Sigmoid colon (tissue), 7 donors: ENCODE results near the gene LTK. TPM values are rescaled to one million over a fixed set of nuclear protein-coding genes. Genes with fewer than 3 reads are reported as not detected.
A peak's percentile ranks its signal among the peaks of the same experiment; 100 is the strongest.

Experiments used
- DNase-seq: peaks from one replicate; pipeline ENCODE4 v3.0.0-alpha.2; 2019
- H3K27ac ChIP-seq, 4 donors: fragments of 200-600 bp; sonication (generic); one replicate each; pipeline ENCODE4 v1.5.1; 2016 to 2019; ENCODE audit warnings: mild to moderate bottlenecking in 1 of 4
- H3K27me3 ChIP-seq, 3 donors: fragments of 200-600 bp; sonication (generic); one replicate each; pipeline ENCODE4 v1.5.1; 2019; ENCODE audit warnings: mild to moderate bottlenecking in 1 of 3
- H3K36me3 ChIP-seq, 4 donors: fragments of 200-600 bp; sonication (generic); one replicate each; pipeline ENCODE4 v1.5.1; 2016 to 2019
- H3K4me1 ChIP-seq, 4 donors: fragments of 200-600 bp; sonication (generic); one replicate each; pipeline ENCODE4 v1.5.1; 2017 to 2019
- H3K4me3 ChIP-seq, 4 donors: fragments of 200-600 bp; sonication (generic); one replicate each; pipeline ENCODE4 v1.5.1; 2017 to 2019; ENCODE audit warnings: mild to moderate bottlenecking in 2 of 4, moderate library complexity in 1 of 4
- H3K9me3 ChIP-seq, 4 donors: fragments of 200-600 bp in 3 of 4; sonication (generic) in 3 of 4; one replicate each; pipeline versions ENCODE4 v1.5.1 to v1.6.1; 2013 to 2019
- EP300 ChIP-seq, 4 donors: sonication (generic); formaldehyde crosslinking; IDR thresholded peaks; one replicate each; pipeline ENCODE4 v1.6.1; 2017; ENCODE audit warnings: antibody characterized with exemption in 4 of 4
- POLR2A ChIP-seq, 2 donors: fragments of 450-650 bp; IDR thresholded peaks; one replicate each; pipeline ENCODE4 v1.6.1; 2016; ENCODE audit warnings: antibody characterized with exemption in 2 of 2, mild to moderate bottlenecking in 2 of 2, moderate library complexity in 2 of 2
- POLR2AphosphoS5 ChIP-seq, 4 donors: sonication (generic); formaldehyde crosslinking; IDR thresholded peaks; one replicate each; pipeline ENCODE4 v1.6.1; 2017; ENCODE audit warnings: antibody characterized with exemption in 4 of 4
- WGBS, 2 donors: extraction: QIAGEN DNeasy Blood & Tissue Kit; methylation state at CpG; one replicate each; pipeline ENCODE4 v1.1.7; 2013; 5-methylcytosine and 5-hydroxymethylcytosine counted together
- intact Hi-C: fragments of 100-400 bp; cut with DNase I; formaldehyde crosslinking; loops from one replicate; pipeline ENCODE4 v1.15.1; 2023
- polyA plus RNA-seq, 3 donors: library from polyadenylated mRNA; stranded (reverse); fragments of 200-250 nt; gene quantifications; one replicate each; pipeline ENCODE4 v1.2.3, GENCODE V29; 2013
- total RNA-seq, 4 donors: library from RNA; depleted of rRNA; stranded (reverse); fragments of >200 nt; gene quantifications; one replicate each; pipeline ENCODE4 v1.1.0, GENCODE V29; 2016
- TF ChIP-seq, protein P1 (sequence below), 4 experiments: fragments of 450-650 bp in 3 of 4; fragments of 200-600 bp in 1 of 4; IDR thresholded peaks; one replicate each; pipeline ENCODE4 v1.5.1; 2016 to 2019; ENCODE audit warnings: antibody characterized with exemption in 4 of 4, mild to moderate bottlenecking in 3 of 4, moderate library complexity in 2 of 4
- donor health status: healthy with polysubstance abuse.
- donor health status: Bipolar disorder and iron deficiency.
- donor health status: healthy.

LTK gene
- total and polyA plus RNA-seq, 7 donors = 1.6 to 4.8 (median 3.3) TPM; not detected in 1

DNA sequence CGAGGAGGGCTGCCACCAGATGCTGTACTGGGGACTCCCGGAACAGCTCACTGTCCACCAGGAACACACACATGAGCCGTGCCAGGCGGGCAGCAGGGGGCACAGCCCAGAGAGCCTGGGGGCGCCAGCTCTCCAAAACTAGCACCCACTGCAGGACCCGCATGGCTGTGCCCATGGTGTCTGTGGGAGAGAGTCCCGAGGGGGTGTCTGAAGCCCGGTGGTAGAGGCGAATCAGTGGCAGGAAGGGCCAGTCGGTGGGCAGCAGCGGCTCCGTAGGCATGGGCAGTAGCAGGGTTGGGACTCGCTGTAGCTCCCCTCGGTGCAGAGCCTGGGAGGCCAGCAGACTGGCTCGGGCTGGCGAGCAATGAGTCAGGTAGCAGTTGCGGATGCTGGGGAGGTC, 7.0 kb upstream of the LTK start:
- 95 to 97% methylated on average over 17 of the region's 17 CpGs for WGBS, 2 donors
- no peak overlapping the region for H3K27ac ChIP-seq
- no peak for TF ChIP-seq POLR2A (IDR thresholded peaks at IDR 0.05)
- TF ChIP-seq, protein P1, sequence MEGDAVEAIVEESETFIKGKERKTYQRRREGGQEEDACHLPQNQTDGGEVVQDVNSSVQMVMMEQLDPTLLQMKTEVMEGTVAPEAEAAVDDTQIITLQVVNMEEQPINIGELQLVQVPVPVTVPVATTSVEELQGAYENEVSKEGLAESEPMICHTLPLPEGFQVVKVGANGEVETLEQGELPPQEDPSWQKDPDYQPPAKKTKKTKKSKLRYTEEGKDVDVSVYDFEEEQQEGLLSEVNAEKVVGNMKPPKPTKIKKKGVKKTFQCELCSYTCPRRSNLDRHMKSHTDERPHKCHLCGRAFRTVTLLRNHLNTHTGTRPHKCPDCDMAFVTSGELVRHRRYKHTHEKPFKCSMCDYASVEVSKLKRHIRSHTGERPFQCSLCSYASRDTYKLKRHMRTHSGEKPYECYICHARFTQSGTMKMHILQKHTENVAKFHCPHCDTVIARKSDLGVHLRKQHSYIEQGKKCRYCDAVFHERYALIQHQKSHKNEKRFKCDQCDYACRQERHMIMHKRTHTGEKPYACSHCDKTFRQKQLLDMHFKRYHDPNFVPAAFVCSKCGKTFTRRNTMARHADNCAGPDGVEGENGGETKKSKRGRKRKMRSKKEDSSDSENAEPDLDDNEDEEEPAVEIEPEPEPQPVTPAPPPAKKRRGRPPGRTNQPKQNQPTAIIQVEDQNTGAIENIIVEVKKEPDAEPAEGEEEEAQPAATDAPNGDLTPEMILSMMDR (IDR thresholded peaks at IDR 0.05) = no peak
- TF ChIP-seq POLR2AphosphoS5 (IDR thresholded peaks at IDR 0.05) = no peak
- TF ChIP-seq EP300 (IDR thresholded peaks at IDR 0.05) = no peak
- H3K4me1 ChIP-seq = no peaks in the 10 kb centered on the region
- no peaks in the 10 kb centered on the region for H3K27me3 ChIP-seq
- H3K4me3 ChIP-seq = no peak overlapping the region
- no peaks in the 10 kb centered on the region for H3K9me3 ChIP-seq
- DNase-seq = no peak
- peaks cover 0 to 61% (median 5%) of the 10 kb centered on the region in 4 donors for H3K36me3 ChIP-seq
- intact Hi-C loops = no loop called here

DNA sequence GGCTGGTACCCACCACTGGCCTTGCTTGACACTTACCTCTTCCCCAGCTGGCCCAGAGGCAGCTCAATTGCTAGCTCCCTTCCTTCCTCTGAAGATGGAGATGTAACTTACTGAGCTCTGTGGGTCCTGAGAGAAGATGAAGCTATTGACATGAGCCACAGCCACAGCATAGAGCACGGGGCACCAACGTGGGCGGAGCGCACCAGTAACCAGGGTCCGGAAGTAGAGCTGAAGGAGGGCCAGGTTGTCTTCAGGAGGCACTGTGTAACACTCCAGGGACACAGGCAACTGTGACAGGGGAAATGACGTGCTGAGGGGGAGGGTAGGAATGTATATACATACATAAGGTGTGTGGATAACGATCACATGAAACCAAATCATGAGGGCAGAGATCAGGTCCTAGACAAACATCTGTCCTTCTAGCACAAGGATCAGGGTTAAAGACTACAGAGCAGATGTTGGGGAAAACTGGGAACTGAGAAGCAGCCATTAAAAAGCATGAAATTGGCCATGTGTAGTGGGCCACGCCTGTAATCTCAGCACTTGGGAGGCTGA, 4.3 kb upstream of the LTK start:
- Histone ChIP-seq H3K27me3 (peaks cover 9 to 12% (median 11%) of the 10 kb centered on the region in 3 donors), H3K9me3 (no peaks in the 10 kb centered on the region), H3K36me3 (peaks cover 0 to 35% (median 4%) of the 10 kb centered on the region in 4 donors), H3K27ac (no peak overlapping the region), H3K4me1 (peaks cover 0 to 10% (median 9%) of the 10 kb centered on the region in 4 donors), H3K4me3 (no peak overlapping the region)
- 90 to 93% methylated on average over 8 of the region's 8 CpGs for WGBS, 2 donors
- no peak for TF ChIP-seq EP300 (IDR thresholded peaks at IDR 0.05)
- no peak for TF ChIP-seq POLR2A (IDR thresholded peaks at IDR 0.05)
- TF ChIP-seq, protein P1 (IDR thresholded peaks at IDR 0.05) = no peak
- no peak for TF ChIP-seq POLR2AphosphoS5 (IDR thresholded peaks at IDR 0.05)
- intact Hi-C loops = no loop called here
- no peak for DNase-seq

DNA sequence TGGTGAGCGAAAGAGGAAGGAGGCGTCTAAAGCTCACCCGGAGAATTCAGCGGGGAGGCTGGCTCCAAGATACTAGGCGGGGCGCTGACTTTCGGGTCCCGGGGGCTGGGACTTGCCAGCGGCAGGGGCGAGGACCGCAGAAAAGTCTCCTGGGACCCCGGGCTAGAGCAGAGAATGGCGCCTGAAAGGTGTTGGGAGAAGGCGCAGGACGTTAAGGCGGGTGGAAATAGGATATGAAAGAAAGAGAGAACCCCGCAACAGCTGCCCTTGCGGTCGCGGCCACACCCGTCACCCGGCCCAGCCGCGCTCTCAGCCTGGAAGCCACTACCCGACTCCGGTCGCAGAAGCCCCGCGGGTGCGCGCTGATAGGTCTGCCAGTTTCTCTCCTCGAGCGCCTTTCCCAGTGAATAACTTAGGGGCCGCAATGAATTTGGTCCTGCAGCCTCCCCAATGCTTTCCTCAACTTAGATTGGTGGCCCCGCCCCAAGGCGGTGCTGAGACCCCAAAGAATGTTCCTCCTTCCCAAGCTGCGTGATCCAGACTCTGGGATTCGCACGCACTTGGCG, 604 bp downstream of the LTK start:
- no peaks in the 10 kb centered on the region for H3K9me3 ChIP-seq
- no peak overlapping the region for H3K27ac ChIP-seq
- peaks cover 0 to 28% (median 27%) of the 10 kb centered on the region in 4 donors for H3K4me1 ChIP-seq
- intact Hi-C loops = no loop called here
- TF ChIP-seq POLR2A (IDR thresholded peaks at IDR 0.05) (no peak), EP300 (IDR thresholded peaks at IDR 0.05) (no peak), POLR2AphosphoS5 (IDR thresholded peaks at IDR 0.05) (no peak)
- TF ChIP-seq, protein P1 (IDR thresholded peaks at IDR 0.05) = no peak
- no peak for DNase-seq
- peaks cover 0 to 9% (median 4%) of the 10 kb centered on the region in 4 donors for H3K36me3 ChIP-seq
- H3K4me3 ChIP-seq = peak overlapping the region in 3 of 4 donors; percentile 27 to 36 (median 35)
- WGBS, 2 donors = 1% methylated on average over 40 of the region's 40 CpGs
- peaks cover 28 to 44% (median 35%) of the 10 kb centered on the region in 3 donors for H3K27me3 ChIP-seq

DNA sequence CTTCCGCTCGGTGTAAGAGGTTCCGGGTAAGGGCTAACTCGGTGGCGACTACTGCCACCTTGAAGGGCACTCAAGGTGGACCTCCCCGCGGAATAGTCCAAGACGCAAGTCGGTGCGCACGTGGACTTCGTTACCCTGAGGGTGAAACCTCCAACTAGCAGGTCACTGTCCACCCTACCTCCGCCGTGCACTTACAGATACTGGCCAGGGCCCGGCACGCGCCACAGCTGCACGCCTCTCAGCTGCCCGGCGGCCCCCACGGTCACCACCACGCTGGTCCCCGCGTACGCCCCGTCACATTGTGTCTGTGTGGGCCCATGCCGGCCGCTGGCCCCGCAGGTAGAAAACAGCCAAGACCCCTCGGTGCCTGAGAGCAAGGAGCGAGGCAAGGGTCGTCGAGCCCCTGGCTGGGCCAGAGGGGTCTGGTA, 1.1 kb downstream of the LTK start:
- Histone ChIP-seq H3K36me3 (peaks cover 0 to 5% (median 2%) of the 10 kb centered on the region in 4 donors), H3K27me3 (peaks cover 28 to 44% (median 35%) of the 10 kb centered on the region in 3 donors), H3K27ac (no peak overlapping the region), H3K4me1 (peaks cover 0 to 28% (median 27%) of the 10 kb centered on the region in 4 donors), H3K4me3 (peak overlapping the region in 3 of 4 donors; percentile 27 to 36 (median 35)), H3K9me3 (no peaks in the 10 kb centered on the region)
- no peak for DNase-seq
- intact Hi-C loops = no loop called here
- 6 to 9% methylated on average over 33 of the region's 33 CpGs for WGBS, 2 donors
- TF ChIP-seq POLR2A (IDR thresholded peaks at IDR 0.05) = no peak
- TF ChIP-seq, protein P1 (IDR thresholded peaks at IDR 0.05) = no peak
- no peak for TF ChIP-seq EP300 (IDR thresholded peaks at IDR 0.05)
- TF ChIP-seq POLR2AphosphoS5 (IDR thresholded peaks at IDR 0.05) = no peak
